Medulla oblongata (tissue), 1 donor: ENCODE data around the gene RNF41.
"Not testable (repeated sequence)": the region's sequence is repeated elsewhere in the genome, so short reads cannot be mapped to it uniquely, and the experiment has no call there.

Experiments used
- DNase-seq: peaks from one replicate; pipeline ENCODE4 v3.0.0-alpha.2; 2015; ENCODE audit errors: extremely low spot score

RNF41 gene

DNA sequence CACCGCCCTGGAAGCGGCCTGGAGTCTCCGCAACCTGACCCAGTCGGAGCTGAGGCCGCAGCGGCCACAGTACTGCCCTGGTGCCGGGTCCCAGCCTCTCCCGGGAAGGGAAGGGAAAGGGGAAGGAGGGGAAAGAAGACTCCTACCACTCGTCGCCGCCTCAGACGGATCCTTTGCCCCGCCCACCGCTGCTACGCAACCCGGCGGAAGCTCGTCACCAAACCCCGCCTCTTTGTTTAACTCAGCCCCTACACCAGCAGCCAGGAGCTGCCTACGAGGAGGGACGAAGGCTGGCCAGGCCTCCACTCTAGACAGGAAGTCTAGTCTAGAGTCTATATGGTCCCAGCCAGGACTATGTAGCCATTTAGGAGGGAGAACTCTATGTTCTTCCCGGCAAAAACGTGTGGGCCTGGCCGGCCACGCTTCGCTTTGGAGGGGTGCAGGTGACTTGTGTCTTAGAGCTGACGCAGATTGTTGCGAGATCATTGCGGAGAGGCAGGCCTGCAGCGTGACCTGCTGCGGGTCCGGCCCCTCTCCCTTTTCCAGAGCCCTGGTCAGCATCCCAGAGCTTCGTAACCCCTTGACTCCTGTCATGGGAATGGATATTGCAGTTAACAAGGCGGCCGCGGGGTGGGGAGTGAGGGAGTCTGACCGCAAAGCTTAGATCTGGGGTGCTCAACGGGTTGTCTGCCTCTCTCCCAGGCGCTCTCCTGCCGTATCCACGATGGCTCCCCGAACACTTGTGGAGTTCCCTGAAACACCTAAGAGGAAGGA lies at the start of gene RNF41:
TSS of gene RNF41 (minus strand) at position 166 of the 774 bp plus-strand sequence. CDS start 7,875 bp downstream, outside the sequence.
- peak; percentile 98 for DNase-seq

DNA sequence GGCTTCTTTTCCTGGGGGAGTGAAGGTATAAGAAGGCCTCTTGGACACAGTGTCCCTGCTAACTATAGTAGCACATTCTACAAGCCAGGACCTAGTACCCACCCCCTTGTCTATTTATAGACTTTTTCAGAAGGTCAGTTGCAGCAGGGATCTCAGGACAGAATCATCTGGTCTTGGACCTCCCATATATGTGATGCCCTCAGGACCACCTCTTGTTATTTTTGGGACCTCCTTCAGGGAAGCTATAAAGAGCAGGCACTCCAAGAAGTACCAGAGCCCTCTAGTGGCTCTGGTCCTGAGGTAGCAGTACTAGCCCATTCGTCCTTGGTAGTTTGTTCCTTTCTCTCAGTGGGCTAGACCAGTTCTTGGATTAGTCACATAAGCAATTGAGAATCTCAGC lies 49.3 kb upstream of the RNF41 start:
- DNase-seq = no peak

- peak; percentile 31 for DNase-seq
Observed at GRCh38 chr12:56267443-56268071, 45.8 kb upstream of the RNF41 start.

DNA sequence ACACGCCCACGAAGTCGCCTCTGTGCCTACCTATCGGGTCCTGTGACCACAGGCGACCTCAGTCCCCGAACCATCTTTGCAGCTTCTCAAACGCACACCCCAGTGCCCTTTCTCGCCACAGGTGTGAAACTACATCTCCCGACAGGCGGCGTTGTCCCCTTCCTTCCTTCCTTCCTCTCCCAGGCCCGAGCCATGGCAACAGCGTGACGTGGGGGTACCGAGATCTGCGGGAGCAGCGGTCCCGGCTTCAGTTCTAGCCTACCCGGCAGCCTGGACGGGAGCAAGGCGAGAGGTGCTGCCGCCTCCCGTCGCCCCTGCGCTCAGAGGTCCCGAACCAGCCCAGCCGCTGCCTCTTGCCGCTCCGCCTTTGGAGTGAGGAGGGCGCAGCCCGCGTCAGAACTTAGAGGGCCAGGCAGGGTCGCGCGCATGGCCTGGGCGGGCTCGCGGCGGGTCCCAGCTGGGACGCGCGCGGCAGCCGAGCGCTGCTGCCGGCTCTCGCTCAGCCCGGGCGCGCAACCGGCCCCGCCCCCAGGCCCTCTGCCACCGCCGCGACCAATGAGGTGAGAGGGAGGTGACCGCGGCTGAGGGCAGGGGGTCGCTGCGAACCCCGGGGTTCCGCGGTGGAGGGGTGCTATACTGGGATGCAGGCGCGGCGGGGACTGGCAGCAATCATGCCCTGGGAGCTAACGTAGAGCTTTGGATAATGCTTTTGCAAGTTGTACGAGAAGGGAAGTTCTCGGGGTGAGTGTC lies 45.1 kb upstream of the RNF41 start, which contains the start of gene COQ10A:
TSS of gene COQ10A (plus strand) at position 250 of the 750 bp plus-strand sequence. CDS start at position 427, 177 bp downstream.
- DNase-seq = peak; percentile 94

GRCh38 chr12:56266068-56266692 lies 44.5 kb upstream of the RNF41 start:
- not testable (repeated sequence) for DNase-seq

DNA sequence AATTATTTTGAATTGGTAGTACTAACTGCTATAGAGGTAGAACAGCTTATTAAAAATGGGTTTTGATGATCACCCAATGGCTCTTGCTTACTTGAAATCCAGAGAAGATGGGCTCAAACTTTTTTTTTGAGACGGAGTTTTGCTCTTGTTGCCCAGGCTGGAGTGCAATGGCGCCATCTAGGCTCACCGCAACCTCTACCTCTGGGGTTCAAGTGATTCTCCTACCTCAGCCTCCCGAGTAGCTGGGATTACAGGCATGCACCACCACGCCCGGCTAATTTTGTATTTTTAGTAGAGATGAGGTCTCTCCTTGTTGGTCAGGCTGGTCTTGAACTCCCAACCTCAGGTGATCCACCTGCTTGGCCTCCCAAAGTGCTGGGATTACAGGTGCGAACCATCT lies 41.2 kb upstream of the RNF41 start:
- not testable (repeated sequence) for DNase-seq

- no peak for DNase-seq
Observed at GRCh38 chr12:56261503-56262232, 39.9 kb upstream of the RNF41 start.

DNA sequence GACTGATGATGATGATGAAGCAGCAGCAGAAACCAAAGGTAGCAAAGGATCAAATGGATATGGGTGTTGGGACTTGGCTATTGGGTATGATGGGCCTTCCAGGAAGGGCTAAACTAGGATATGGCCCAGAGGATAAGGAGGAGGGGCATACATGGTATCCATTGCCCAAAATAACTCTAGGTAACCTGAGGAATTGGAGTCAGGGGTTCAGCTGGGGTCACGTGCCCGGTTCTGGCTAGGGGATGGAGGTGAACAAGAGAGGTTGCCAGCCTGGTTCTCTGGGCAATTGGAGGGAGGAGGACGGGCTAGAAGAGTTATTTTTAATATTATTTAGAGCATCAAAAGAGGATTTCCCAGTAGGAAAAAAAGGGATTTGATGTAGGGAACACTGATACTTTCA lies 39.2 kb upstream of the RNF41 start:
- DNase-seq = no peak

- no peak for DNase-seq
Observed at GRCh38 chr12:56260380-56260779, 38.7 kb upstream of the RNF41 start.

DNA sequence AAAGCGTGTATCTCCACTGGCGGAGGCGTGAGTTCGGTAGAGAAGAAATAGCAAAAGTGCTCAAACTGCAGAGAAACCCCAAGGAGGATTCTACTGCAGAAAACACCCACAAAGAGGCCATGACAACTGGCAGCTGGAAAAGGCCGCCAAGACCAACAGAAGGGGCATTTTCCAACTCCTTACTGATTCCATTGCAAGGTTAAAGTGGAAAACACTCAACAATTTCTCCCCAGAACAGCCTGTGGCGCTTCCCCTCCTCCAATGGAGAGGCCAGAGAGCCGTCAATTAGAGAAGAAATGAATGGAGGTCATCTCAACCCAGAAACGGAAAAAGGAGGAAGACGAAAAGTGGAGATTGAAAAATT lies 37.1 kb upstream of the RNF41 start:
- no peak for DNase-seq

GRCh38 chr12:56258068-56258819 lies 36.5 kb upstream of the RNF41 start, which contains the start of gene ANKRD52:
Gene ANKRD52, minus strand, starts transcription at chr12:56258384. Its CDS starts 115 bp downstream, at chr12:56258269.
- DNase-seq = peak; percentile 76

- no peak for DNase-seq
Observed at GRCh38 chr12:56257491-56258067, 35.9 kb upstream of the RNF41 start.

- no peak for DNase-seq
Observed at GRCh38 chr12:56257071-56257470, 35.3 kb upstream of the RNF41 start.

DNA sequence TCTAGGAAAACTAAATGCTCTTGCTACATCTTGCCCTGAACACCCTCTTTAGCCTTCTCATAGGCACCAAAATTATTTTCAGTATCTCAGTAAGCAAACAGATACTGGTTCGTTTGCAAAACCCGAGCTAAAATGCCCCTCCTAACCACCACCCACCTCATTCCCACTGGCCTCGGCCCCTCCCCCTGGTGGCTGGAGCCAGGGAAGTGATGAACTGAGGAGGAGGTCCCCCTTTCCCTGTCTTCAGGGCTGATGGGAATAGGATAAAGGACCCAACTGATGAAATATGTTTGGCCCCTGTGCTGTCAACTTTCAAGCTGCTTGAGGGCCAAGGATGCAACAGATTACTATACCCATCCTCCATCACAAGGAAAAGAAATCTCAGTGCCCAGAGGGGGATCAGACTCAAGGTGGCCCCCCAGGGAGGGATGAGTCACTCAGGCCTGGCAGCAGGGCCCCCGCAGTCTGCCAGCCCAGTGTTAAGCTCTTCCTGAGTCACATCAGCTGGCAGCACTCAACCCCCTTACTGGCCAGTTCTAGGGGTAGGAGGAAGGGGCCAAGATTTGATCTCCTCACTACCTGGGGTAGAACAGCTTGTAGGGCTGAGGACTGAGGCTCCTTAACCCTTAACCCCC lies 34.7 kb upstream of the RNF41 start:
- no peak for DNase-seq

GRCh38 chr12:56255671-56256070 lies 33.9 kb upstream of the RNF41 start:
- DNase-seq = no peak

DNA sequence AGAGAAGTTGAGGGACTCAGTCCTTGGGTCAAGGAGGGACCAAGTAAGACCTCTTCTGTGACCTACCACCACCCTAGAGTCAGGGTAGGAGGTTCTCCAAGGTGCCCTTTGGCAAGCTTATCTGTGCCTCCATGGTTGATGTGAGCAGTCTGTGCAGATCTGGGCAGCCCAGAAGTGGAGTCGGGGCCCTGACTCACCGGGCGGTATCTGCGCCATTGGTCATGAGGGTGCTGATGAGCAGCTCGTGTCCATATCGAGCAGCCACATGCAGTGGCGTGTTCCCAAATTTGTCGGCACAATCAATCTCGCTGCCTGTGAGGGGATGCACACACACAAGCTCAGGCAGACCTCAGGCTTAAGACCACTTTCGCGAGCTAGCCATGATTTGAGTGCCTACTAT lies 31.4 kb upstream of the RNF41 start:
- no peak for DNase-seq

DNA sequence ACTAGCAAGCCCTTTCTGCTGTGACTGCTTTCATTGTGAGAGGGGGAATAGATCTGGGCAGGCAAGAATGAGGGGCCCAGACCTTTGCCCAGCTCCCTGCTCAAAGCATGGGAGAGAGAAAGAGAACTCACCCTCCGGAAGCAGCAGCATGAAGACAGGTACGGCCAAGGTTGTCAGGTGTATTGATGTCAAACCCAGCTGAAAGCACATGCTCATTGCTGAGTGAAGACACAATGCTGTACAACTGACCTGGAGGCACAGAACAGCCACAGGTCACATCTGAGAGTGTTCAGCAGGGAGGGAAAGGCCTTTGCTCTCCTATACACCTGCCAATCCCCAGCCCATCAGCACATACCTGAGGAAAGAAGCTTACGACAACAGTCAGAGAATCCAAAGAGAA lies 30.9 kb upstream of the RNF41 start:
- DNase-seq = no peak

- no peak for DNase-seq
Observed at GRCh38 chr12:56248711-56249110, 27.0 kb upstream of the RNF41 start.

DNA sequence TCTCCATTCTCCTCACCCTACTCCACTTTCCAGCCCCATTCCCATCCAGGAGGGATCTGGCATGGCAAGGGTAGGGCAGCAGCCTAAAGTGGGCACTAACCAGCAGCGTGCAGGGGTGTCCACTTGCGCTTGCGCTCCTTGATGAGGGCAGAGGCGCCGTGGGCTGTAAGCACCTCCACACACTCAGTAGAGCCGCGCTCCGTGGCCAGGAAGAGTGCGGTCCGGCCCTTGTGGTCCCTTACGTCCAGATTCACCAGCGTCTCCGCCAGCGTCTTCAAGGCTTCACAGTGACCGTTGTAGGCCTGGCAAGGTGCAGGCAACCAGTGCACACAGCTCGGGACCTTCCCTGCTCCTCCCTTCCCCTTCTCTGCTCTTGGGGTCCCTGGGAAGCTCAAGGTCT lies 26.2 kb upstream of the RNF41 start:
- no peak for DNase-seq

GRCh38 chr12:56244494-56244893 lies 22.8 kb upstream of the RNF41 start:
- no peak for DNase-seq
